Panc1 (cell line): ENCODE results near the gene CRB2. TPM values are rescaled to one million over a fixed set of nuclear protein-coding genes. Genes with fewer than 3 reads are reported as not detected.

Experiments used
- ATAC-seq: fragments of 200-7000 bp; cut with Tn5 transposase; 2 replicates; pipeline ENCODE4 v1.9.1; 2020; ENCODE audit warnings: mild to moderate bottlenecking, moderate library complexity
- BruUV-seq: library from RNA; stranded (reverse); fragments of 400-500 nt; replicated peaks from 2 replicates; lab custom pipeline; 2021; lab: Mats Ljungman, UMichigan
- CTCF ChIA-PET: fragments of 300-600 bp; sonication (Branson Sonifier 250); formaldehyde crosslinking; loops from one replicate; lab custom pipeline; 2022; ENCODE audit warnings: antibody characterized with exemption; lab: Charles Lee
- POLR2A ChIA-PET: fragments of 300-600 bp; sonication (Branson Sonifier 250); formaldehyde crosslinking; loops from one replicate; lab custom pipeline; 2022; ENCODE audit warnings: antibody characterized with exemption; lab: Charles Lee
- DNase-seq: peaks from one replicate; pipeline ENCODE4 v3.0.0-alpha.2; 2010; ENCODE audit warnings: low read depth, low spot score
- H3K27ac ChIP-seq: 2 replicates; pipeline ENCODE4 v1.5.1; 2011; ENCODE audit warnings: mild to moderate bottlenecking, low read length, inconsistent platforms
- H3K27me3 ChIP-seq: fragments of 200-500 bp; sonication (Bioruptor generic); 2 replicates; pipeline ENCODE4 v1.6.0; 2014; ENCODE audit warnings: low read length, inconsistent platforms; ENCODE audit not compliant: control insufficient read depth, insufficient read depth
- H3K36me3 ChIP-seq: fragments of 200-500 bp; sonication (Bioruptor generic); 2 replicates; pipeline ENCODE4 v1.5.1; 2014; ENCODE audit warnings: inconsistent platforms, mild to moderate bottlenecking, low read length, moderate library complexity; ENCODE audit not compliant: control insufficient read depth, insufficient read depth
- H3K4me1 ChIP-seq: 2 replicates; pipeline ENCODE4 v1.5.1; 2011; ENCODE audit warnings: inconsistent platforms, mild to moderate bottlenecking, low read length, moderate library complexity; ENCODE audit not compliant: control insufficient read depth, insufficient read depth
- H3K4me3 ChIP-seq, 2 experiments: 2 replicates each; pipeline ENCODE4 v1.5.1; 2011 to 2012; ENCODE audit warnings: low read depth in 2 of 2, low read length in 2 of 2, mild to moderate bottlenecking in 2 of 2, inconsistent platforms in 1 of 2, moderate library complexity in 1 of 2
- H3K9me3 ChIP-seq: fragments of 200-500 bp; sonication (Bioruptor generic); 2 replicates; pipeline ENCODE4 v1.5.1; 2014; ENCODE audit warnings: low read depth, mild to moderate bottlenecking, inconsistent platforms, low read length, moderate library complexity; ENCODE audit not compliant: control insufficient read depth, insufficient read depth
- CTCF ChIP-seq: fragments of 450-650 bp; IDR thresholded peaks from 2 replicates; pipeline ENCODE4 v1.5.1; 2017; ENCODE audit warnings: mild to moderate bottlenecking
- POLR2AphosphoS5 ChIP-seq: IDR thresholded peaks from 2 replicates; pipeline ENCODE4 v1.6.1; 2012; ENCODE audit warnings: mild to moderate bottlenecking, low read depth, low read length, moderate library complexity
- REST ChIP-seq, 2 experiments: IDR thresholded peaks; 2 replicates each; pipeline ENCODE4 v1.6.1; 2011 to 2012; ENCODE audit warnings: low read depth in 2 of 2, control low read depth in 1 of 2, low read length in 1 of 2, mild to moderate bottlenecking in 1 of 2, moderate library complexity in 1 of 2; ENCODE audit not compliant: insufficient read depth in 1 of 2
- SIN3A ChIP-seq: IDR thresholded peaks from 2 replicates; pipeline ENCODE4 v1.6.1; 2012; ENCODE audit warnings: low read depth, mild to moderate bottlenecking, low read length, moderate library complexity, borderline replicate concordance; ENCODE audit not compliant: insufficient read depth
- TCF7L2 ChIP-seq: IDR thresholded peaks from 2 replicates; pipeline ENCODE4 v1.6.1; 2011; ENCODE audit warnings: mild to moderate bottlenecking, low read depth, low read length, inconsistent platforms
- in situ Hi-C: cut with HindIII; loops from 2 replicates; pipeline ENCODE4 v1.10.0; 2016; ENCODE audit warnings: low sequenced_read_pairs, low pct_unique_long_range_greater_than_20kb
- intact Hi-C: fragments of 100-400 bp; cut with micrococcal nuclease; formaldehyde crosslinking; loops from one replicate; pipeline ENCODE4 v1.10.0; 2022; ENCODE audit not compliant: unreplicated experiment
- total RNA-seq: library from RNA; stranded (reverse); gene quantifications from one replicate; pipeline ENCODE4 v1.2.1, GENCODE V29; 2021; ENCODE audit not compliant: unreplicated experiment

Gene CRB2
- total RNA-seq, 1 experiment from 2014 or later, result 0.05 TPM

- Histone ChIP-seq H3K36me3 (no peaks in the 10 kb centered on the region), H3K4me3 (no peak overlapping the region), H3K27me3 (no peaks in the 10 kb centered on the region), H3K4me1 (no peaks in the 10 kb centered on the region), H3K27ac (no peak overlapping the region), H3K9me3 (no peaks in the 10 kb centered on the region)
- ChIA-PET POLR2A (no interaction called here), CTCF (no interaction called here)
- no peak for DNase-seq
- ATAC-seq, result 0 out of 2 replicates have a peak, but pooled peaks have one; percentile 42
- no TSS peak for BruUV-seq
- intact Hi-C loops (no loop called here), in situ Hi-C loops (no loop called here)
- TF ChIP-seq POLR2AphosphoS5 (no peak), SIN3A (no peak)
Observed at GRCh38 chr9:123318961-123319421, 37.0 kb upstream of the CRB2 start.

GRCh38 chr9:123319541-123320339, 36.3 kb upstream of the CRB2 start:
- in situ Hi-C loops, result no loop called here
- TF ChIP-seq CTCF, result no peak
- TF ChIP-seq SIN3A, result no peak
- no peak for TF ChIP-seq POLR2AphosphoS5
- TF ChIP-seq TCF7L2, result no peak
- no peak for TF ChIP-seq REST (IDR thresholded peaks at IDR 0.05; ENCODE audit: insufficient read depth in 1 of 2, low read depth in 2 of 2, low read length in 1 of 2)
- POLR2A ChIA-PET, result no interaction called here

DNA sequence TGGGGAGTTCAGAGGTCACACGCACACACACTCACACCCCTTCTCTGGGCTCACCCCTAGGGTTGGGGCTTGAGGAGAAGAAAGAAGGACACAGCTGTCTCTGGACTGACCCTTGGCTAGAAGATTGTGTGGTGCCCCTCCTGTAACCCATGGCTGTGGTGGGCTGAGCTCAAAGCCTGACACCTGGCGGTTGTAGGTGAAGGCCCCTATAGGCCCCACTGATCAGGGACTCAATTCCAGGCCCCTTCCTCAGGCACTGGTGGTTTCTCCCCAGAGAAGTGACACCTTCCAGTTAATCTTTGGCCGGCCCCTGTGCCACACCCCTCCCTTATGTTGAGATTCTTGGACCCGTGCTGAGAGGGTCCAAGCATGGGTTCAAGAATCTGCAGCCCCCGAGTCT, 35.2 kb upstream of the CRB2 start:
- BruUV-seq, result no TSS peak
- Histone ChIP-seq H3K4me3 (no peak overlapping the region), H3K4me1 (no peaks in the 10 kb centered on the region), H3K27me3 (no peaks in the 10 kb centered on the region), H3K27ac (no peak overlapping the region), H3K36me3 (no peaks in the 10 kb centered on the region), H3K9me3 (no peaks in the 10 kb centered on the region)
- CTCF ChIA-PET, result no interaction called here
- DNase-seq (no peak), ATAC-seq (no peak)
- TF ChIP-seq TCF7L2 (no peak), REST (IDR thresholded peaks at IDR 0.05; ENCODE audit: insufficient read depth in 1 of 2, low read depth in 2 of 2, low read length in 1 of 2) (no peak), SIN3A (no peak), CTCF (no peak), POLR2AphosphoS5 (no peak)
- intact Hi-C loops, result no loop called here
- in situ Hi-C loops, result no loop called here
- POLR2A ChIA-PET, result no interaction called here

More at GRCh38 chr9:123319541-123320339, 36.3 kb upstream of the CRB2 start:
- ATAC-seq, result no peak
- intact Hi-C loops, result no loop called here
- Histone ChIP-seq H3K27me3 (no peaks in the 10 kb centered on the region), H3K36me3 (no peaks in the 10 kb centered on the region), H3K4me3 (no peak overlapping the region), H3K27ac (no peak overlapping the region), H3K4me1 (no peaks in the 10 kb centered on the region), H3K9me3 (no peaks in the 10 kb centered on the region)
- CTCF ChIA-PET, result no interaction called here
- no peak for DNase-seq
- no TSS peak for BruUV-seq
